Hepatocyte (in vitro differentiated cells): ENCODE data around the gene PLA2G5. TPM values are rescaled to one million over a fixed set of nuclear protein-coding genes. Genes with fewer than 3 reads are reported as not detected.

Experiments
- DNase-seq: peaks from one replicate; pipeline ENCODE4 v3.0.0-alpha.2; 2016; ENCODE audit warnings: low spot score
- H2AFZ ChIP-seq: fragments of 200-600 bp; sonication (generic); 2 replicates; pipeline ENCODE4 v1.6.0; 2016; ENCODE audit warnings: antibody characterized with exemption, mild to moderate bottlenecking
- H3K27ac ChIP-seq: fragments of 200-600 bp; sonication (generic); 2 replicates; pipeline ENCODE4 v1.5.1; 2016; ENCODE audit warnings: mild to moderate bottlenecking
- H3K27me3 ChIP-seq: fragments of 200-600 bp; sonication (generic); 2 replicates; pipeline ENCODE4 v1.6.1; 2016
- H3K36me3 ChIP-seq: fragments of 200-600 bp; sonication (generic); replicated peaks from 2 replicates; pipeline ENCODE4 v1.5.1; 2016; ENCODE audit warnings: low read depth; ENCODE audit not compliant: insufficient read depth
- H3K4me1 ChIP-seq: fragments of 200-600 bp; sonication (generic); 2 replicates; pipeline ENCODE4 v1.5.1; 2016; ENCODE audit warnings: mild to moderate bottlenecking, moderate library complexity; ENCODE audit not compliant: insufficient read depth
- H3K4me2 ChIP-seq: fragments of 200-600 bp; sonication (generic); 2 replicates; pipeline ENCODE4 v1.6.0; 2016
- H3K4me3 ChIP-seq: fragments of 200-600 bp; sonication (generic); 2 replicates; pipeline ENCODE4 v1.5.1; 2016; ENCODE audit warnings: mild to moderate bottlenecking
- H3K79me2 ChIP-seq: fragments of 200-600 bp; sonication (generic); 2 replicates; pipeline ENCODE4 v1.6.0; 2017; ENCODE audit warnings: mild to moderate bottlenecking
- H3K9me2 ChIP-seq: fragments of 200-600 bp; sonication (generic); replicated peaks from 2 replicates; pipeline ENCODE4 v1.6.0; 2017; ENCODE audit warnings: mild to moderate bottlenecking; ENCODE audit not compliant: insufficient read depth
- H3K9me3 ChIP-seq: fragments of 200-600 bp; sonication (generic); 2 replicates; pipeline ENCODE4 v1.5.1; 2016; ENCODE audit warnings: low read depth, mild to moderate bottlenecking
- H4K20me1 ChIP-seq: fragments of 200-600 bp; sonication (generic); 2 replicates; pipeline ENCODE4 v1.6.0; 2016; ENCODE audit warnings: mild to moderate bottlenecking; ENCODE audit not compliant: insufficient read depth, poor library complexity, severe bottlenecking
- EZH2 ChIP-seq: fragments of 200-600 bp; sonication (generic); IDR thresholded peaks from 2 replicates; pipeline ENCODE4 v1.6.1; 2016; ENCODE audit warnings: antibody characterized with exemption, mild to moderate bottlenecking, borderline replicate concordance
- EZH2phosphoT487 ChIP-seq: fragments of 200-600 bp; sonication (generic); IDR thresholded peaks from one replicate; pipeline ENCODE4 v1.6.1; 2018; ENCODE audit warnings: antibody characterized with exemption, mild to moderate bottlenecking, low read depth, moderate library complexity; ENCODE audit not compliant: unreplicated experiment, severe bottlenecking
- WGBS: methylation state at CpG from one replicate; pipeline ENCODE4 v1.1.6; 2016; ENCODE audit warnings: low lambda C conversion rate; ENCODE audit errors: missing lambda C conversion rate; 5-methylcytosine and 5-hydroxymethylcytosine counted together
- polyA plus RNA-seq: library from polyadenylated mRNA; unstranded; fragments of >200 nt; fragmentation: Nextera tagmentation; extraction: Ambion mirVana; gene quantifications from 2 replicates; pipeline ENCODE4 v1.2.1, GENCODE V29; 2016
- total RNA-seq: library from RNA; depleted of rRNA; stranded (reverse); fragments of >200 nt; gene quantifications from 2 replicates; pipeline ENCODE4 v1.2.3, GENCODE V29; 2014
- TF ChIP-seq, protein P1 (sequence below): fragments of 200-600 bp; sonication (generic); IDR thresholded peaks from 2 replicates; pipeline ENCODE4 v1.5.1; 2016; ENCODE audit warnings: antibody characterized with exemption, mild to moderate bottlenecking; ENCODE audit not compliant: poor library complexity

PLA2G5 gene
- total and polyA plus RNA-seq, 2 experiments from 2014 or later: 24.9 to 29.4 TPM

DNA sequence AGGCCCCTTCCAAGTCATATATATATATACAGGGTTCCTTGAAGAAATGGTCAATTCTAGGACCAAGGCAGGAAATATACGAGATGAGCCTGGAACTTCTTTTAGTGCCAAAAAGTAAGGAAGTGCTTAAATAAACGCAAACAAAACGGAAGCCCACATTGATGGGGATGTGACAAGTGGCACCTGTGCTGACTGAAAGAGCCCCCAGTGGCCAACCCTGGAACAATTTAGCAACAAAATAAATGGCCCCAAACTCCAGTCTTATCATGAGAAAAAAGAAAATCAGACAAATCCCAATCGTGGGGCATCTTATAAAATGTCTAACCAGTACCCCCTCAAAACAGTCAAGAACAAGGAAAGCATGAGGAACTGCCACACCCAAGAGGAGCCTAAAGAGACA, 17.7 kb downstream of the PLA2G5 start:
- H3K9me3 ChIP-seq: no peaks in the 10 kb centered on the region
- no peak overlapping the region for H3K4me2 ChIP-seq
- no peaks in the 10 kb centered on the region for H3K36me3 ChIP-seq
- H3K4me3 ChIP-seq: no peak overlapping the region
- no peak overlapping the region for H2AFZ ChIP-seq
- no peaks in the 10 kb centered on the region for H3K4me1 ChIP-seq
- WGBS: 79% methylated on average over 4 of the region's 4 CpGs
- TF ChIP-seq EZH2phosphoT487: no peak
- no peak for TF ChIP-seq EZH2
- TF ChIP-seq, protein P1, sequence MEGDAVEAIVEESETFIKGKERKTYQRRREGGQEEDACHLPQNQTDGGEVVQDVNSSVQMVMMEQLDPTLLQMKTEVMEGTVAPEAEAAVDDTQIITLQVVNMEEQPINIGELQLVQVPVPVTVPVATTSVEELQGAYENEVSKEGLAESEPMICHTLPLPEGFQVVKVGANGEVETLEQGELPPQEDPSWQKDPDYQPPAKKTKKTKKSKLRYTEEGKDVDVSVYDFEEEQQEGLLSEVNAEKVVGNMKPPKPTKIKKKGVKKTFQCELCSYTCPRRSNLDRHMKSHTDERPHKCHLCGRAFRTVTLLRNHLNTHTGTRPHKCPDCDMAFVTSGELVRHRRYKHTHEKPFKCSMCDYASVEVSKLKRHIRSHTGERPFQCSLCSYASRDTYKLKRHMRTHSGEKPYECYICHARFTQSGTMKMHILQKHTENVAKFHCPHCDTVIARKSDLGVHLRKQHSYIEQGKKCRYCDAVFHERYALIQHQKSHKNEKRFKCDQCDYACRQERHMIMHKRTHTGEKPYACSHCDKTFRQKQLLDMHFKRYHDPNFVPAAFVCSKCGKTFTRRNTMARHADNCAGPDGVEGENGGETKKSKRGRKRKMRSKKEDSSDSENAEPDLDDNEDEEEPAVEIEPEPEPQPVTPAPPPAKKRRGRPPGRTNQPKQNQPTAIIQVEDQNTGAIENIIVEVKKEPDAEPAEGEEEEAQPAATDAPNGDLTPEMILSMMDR: no peak
- H4K20me1 ChIP-seq: no peaks in the 10 kb centered on the region
- H3K27me3 ChIP-seq: no peaks in the 10 kb centered on the region
- H3K79me2 ChIP-seq: no peaks in the 10 kb centered on the region
- no peaks in the 10 kb centered on the region for H3K9me2 ChIP-seq
- no peak for DNase-seq
- H3K27ac ChIP-seq: no peak overlapping the region

DNA sequence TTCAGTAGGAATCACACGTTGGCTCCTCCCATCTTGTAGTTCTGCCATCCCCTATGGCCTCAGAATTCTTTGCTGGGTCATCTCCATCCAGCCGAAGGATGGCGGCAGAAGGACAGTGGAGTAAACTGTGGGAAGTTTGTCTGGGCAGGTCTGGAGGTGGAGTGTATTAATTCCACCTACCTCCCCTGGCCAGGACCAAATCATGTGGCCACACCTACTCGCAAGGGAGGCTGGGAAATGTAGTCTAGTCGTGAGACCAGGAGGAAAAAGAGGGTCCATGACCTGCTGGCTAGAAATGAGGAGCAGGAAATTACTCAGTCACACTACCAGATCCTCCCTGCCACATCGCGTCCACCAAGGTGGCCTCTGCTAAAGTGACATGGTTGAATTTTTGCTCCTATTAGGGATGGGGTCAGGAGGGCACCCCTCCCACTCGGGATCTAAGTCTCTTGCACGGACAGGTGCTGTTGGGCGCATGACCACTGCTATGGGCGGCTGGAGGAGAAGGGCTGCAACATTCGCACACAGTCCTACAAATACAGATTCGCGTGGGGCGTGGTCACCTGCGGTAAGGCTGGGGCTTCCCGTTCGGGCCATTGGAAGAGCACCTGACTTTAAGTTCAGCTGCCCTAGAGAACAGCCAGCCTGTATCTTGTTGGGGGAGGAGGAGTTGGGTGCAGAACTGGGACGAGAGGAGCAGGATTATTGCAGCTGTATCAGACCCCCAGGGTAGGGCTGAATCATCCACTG, 19.5 kb downstream of the PLA2G5 start:
- Histone ChIP-seq H3K27me3 (no peaks in the 10 kb centered on the region), H3K4me1 (no peaks in the 10 kb centered on the region), H3K79me2 (no peaks in the 10 kb centered on the region), H3K27ac (no peak overlapping the region), H3K4me3 (no peak overlapping the region), H2AFZ (no peak overlapping the region), H3K9me2 (no peaks in the 10 kb centered on the region), H3K9me3 (no peaks in the 10 kb centered on the region), H3K4me2 (no peak overlapping the region), H3K36me3 (no peaks in the 10 kb centered on the region), H4K20me1 (no peaks in the 10 kb centered on the region)
- WGBS: 90% methylated on average over 19 of the region's 19 CpGs
- no peak for DNase-seq
- TF ChIP-seq, protein P1: no peak
- TF ChIP-seq EZH2: no peak
- TF ChIP-seq EZH2phosphoT487: no peak

- Histone ChIP-seq H3K4me3 (no peak overlapping the region), H3K4me1 (no peaks in the 10 kb centered on the region), H4K20me1 (no peaks in the 10 kb centered on the region), H3K36me3 (no peaks in the 10 kb centered on the region), H3K27me3 (no peaks in the 10 kb centered on the region), H3K79me2 (no peaks in the 10 kb centered on the region), H3K4me2 (no peak overlapping the region), H3K9me2 (no peaks in the 10 kb centered on the region), H3K27ac (no peak overlapping the region), H3K9me3 (no peaks in the 10 kb centered on the region), H2AFZ (no peak overlapping the region)
- TF ChIP-seq EZH2phosphoT487 (no peak), EZH2 (no peak)
- TF ChIP-seq, protein P1: no peak
- DNase-seq: no peak
- 98% methylated on average over 3 of the region's 3 CpGs for WGBS
Measured at GRCh38 chr1:20090119-20090518, 20.1 kb downstream of the PLA2G5 start.
